Activated T-cell treated with anti-CD3 and anti-CD28 coated beads, Interleukin-2, amount 50 U/mL, for 4 hours (primary cell): ENCODE data around the gene RHBDD1. TPM values are rescaled to one million over a fixed set of nuclear protein-coding genes. Genes with fewer than 3 reads are reported as not detected.

ENCODE experiments used
- ATAC-seq, 2 donors: fragments of 200-7000 bp; cut with Tn5 transposase; one replicate each; pipeline ENCODE4 v1.10.0; 2021
- DNase-seq: peaks from one replicate; pipeline ENCODE4 v3.0.0-alpha.2; 2020
- H3K27me3 Mint-ChIP-seq: one replicate; pipeline ENCODE4 v1.8.0; 2021; ENCODE audit warnings: low read depth, mixed read lengths
- H3K36me3 Mint-ChIP-seq: one replicate; pipeline ENCODE4 v1.8.0; 2022; ENCODE audit warnings: mixed read lengths; ENCODE audit not compliant: insufficient read depth
- H3K4me1 Mint-ChIP-seq: one replicate; pipeline ENCODE4 v1.8.0; 2021; ENCODE audit warnings: low read depth, mixed read lengths
- H3K4me3 Mint-ChIP-seq: one replicate; pipeline ENCODE4 v1.8.0; 2021; ENCODE audit warnings: mild to moderate bottlenecking, moderate library complexity, mixed read lengths
- H3K9me3 Mint-ChIP-seq: one replicate; pipeline ENCODE4 v1.8.0; 2021; ENCODE audit warnings: mixed read lengths
- total RNA-seq, 3 donors: library from RNA; stranded (reverse); gene quantifications; one replicate each; pipeline ENCODE4 v1.2.1, GENCODE V29; 2021

The RHBDD1 gene
- total RNA-seq, 3 donors from 2014 or later = 37.9 to 40.0 (median 38.7) TPM

GRCh38 chr2:226916669-226917068 lies 80.8 kb downstream of the RHBDD1 start:
- Mint-ChIP-seq H3K4me1 (peaks cover 16% of the 10 kb centered on the region), H3K36me3 (peaks cover 46% of the 10 kb centered on the region), H3K9me3 (peaks cover 10% of the 10 kb centered on the region), H3K27me3 (no peaks in the 10 kb centered on the region), H3K4me3 (no peak overlapping the region)
- DNase-seq = no peak
- ATAC-seq = no peak

GRCh38 chr2:226932443-226932842 lies 96.6 kb downstream of the RHBDD1 start:
- peaks cover 31% of the 10 kb centered on the region for H3K36me3 Mint-ChIP-seq
- DNase-seq (no peak), ATAC-seq (no peak)
- H3K4me3 Mint-ChIP-seq = no peak overlapping the region
- peaks cover 2% of the 10 kb centered on the region for H3K4me1 Mint-ChIP-seq
- no peaks in the 10 kb centered on the region for H3K27me3 Mint-ChIP-seq
- H3K9me3 Mint-ChIP-seq = no peaks in the 10 kb centered on the region

- ATAC-seq (no peak), DNase-seq (no peak)
- Mint-ChIP-seq H3K36me3 (peaks cover 27% of the 10 kb centered on the region), H3K27me3 (no peaks in the 10 kb centered on the region), H3K4me1 (peaks cover 2% of the 10 kb centered on the region), H3K9me3 (no peaks in the 10 kb centered on the region), H3K4me3 (no peak overlapping the region)
These were observed 98.8 kb downstream of the RHBDD1 start for GRCh38 chr2:226934546-226935201.

GRCh38 chr2:226943862-226944620 lies 108.2 kb downstream of the RHBDD1 start:
- DNase-seq (no peak), ATAC-seq (no peak)
- no peak overlapping the region for H3K4me3 Mint-ChIP-seq
- no peaks in the 10 kb centered on the region for H3K4me1 Mint-ChIP-seq
- H3K9me3 Mint-ChIP-seq = peaks cover 20% of the 10 kb centered on the region
- H3K36me3 Mint-ChIP-seq = peaks cover 36% of the 10 kb centered on the region
- no peaks in the 10 kb centered on the region for H3K27me3 Mint-ChIP-seq

- peaks cover 11% of the 10 kb centered on the region for H3K9me3 Mint-ChIP-seq
- H3K4me1 Mint-ChIP-seq = peaks cover 9% of the 10 kb centered on the region
- DNase-seq (no peak), ATAC-seq (no peak)
- H3K27me3 Mint-ChIP-seq = no peaks in the 10 kb centered on the region
- H3K4me3 Mint-ChIP-seq = no peak overlapping the region
- peaks cover 32% of the 10 kb centered on the region for H3K36me3 Mint-ChIP-seq
These were observed 117.4 kb downstream of the RHBDD1 start for GRCh38 chr2:226953206-226953605.

- DNase-seq (no peak), ATAC-seq (no peak)
- Mint-ChIP-seq H3K9me3 (peaks cover 13% of the 10 kb centered on the region), H3K36me3 (peaks cover 28% of the 10 kb centered on the region), H3K27me3 (no peaks in the 10 kb centered on the region), H3K4me1 (peaks cover 9% of the 10 kb centered on the region), H3K4me3 (no peak overlapping the region)
These were observed 118.0 kb downstream of the RHBDD1 start for GRCh38 chr2:226953826-226954225.

- Mint-ChIP-seq H3K4me3 (no peak overlapping the region), H3K4me1 (peaks cover 6% of the 10 kb centered on the region), H3K36me3 (peaks cover 31% of the 10 kb centered on the region), H3K9me3 (peaks cover 17% of the 10 kb centered on the region), H3K27me3 (no peaks in the 10 kb centered on the region)
- no peak for ATAC-seq
- no peak for DNase-seq
These were observed 120.8 kb downstream of the RHBDD1 start for GRCh38 chr2:226956659-226957058.

- DNase-seq = no peak
- Mint-ChIP-seq H3K36me3 (peaks cover 33% of the 10 kb centered on the region), H3K4me1 (no peaks in the 10 kb centered on the region), H3K4me3 (no peak overlapping the region), H3K27me3 (no peaks in the 10 kb centered on the region), H3K9me3 (peaks cover 17% of the 10 kb centered on the region)
- ATAC-seq = no peak
These were observed 123.6 kb downstream of the RHBDD1 start for GRCh38 chr2:226959418-226959817.

- no peaks in the 10 kb centered on the region for H3K27me3 Mint-ChIP-seq
- no peaks in the 10 kb centered on the region for H3K4me1 Mint-ChIP-seq
- DNase-seq (no peak), ATAC-seq (no peak)
- H3K36me3 Mint-ChIP-seq = peaks cover 21% of the 10 kb centered on the region
- H3K4me3 Mint-ChIP-seq = no peak overlapping the region
- H3K9me3 Mint-ChIP-seq = peaks cover 13% of the 10 kb centered on the region
These were observed 126.4 kb downstream of the RHBDD1 start for GRCh38 chr2:226962176-226962773.

GRCh38 chr2:226963528-226963927 lies 127.7 kb downstream of the RHBDD1 start:
- DNase-seq = no peak
- peaks cover 4% of the 10 kb centered on the region for H3K9me3 Mint-ChIP-seq
- H3K36me3 Mint-ChIP-seq = peaks cover 16% of the 10 kb centered on the region
- no peak overlapping the region for H3K4me3 Mint-ChIP-seq
- ATAC-seq = no peak
- H3K4me1 Mint-ChIP-seq = no peaks in the 10 kb centered on the region
- no peaks in the 10 kb centered on the region for H3K27me3 Mint-ChIP-seq

- no peak overlapping the region for H3K4me3 Mint-ChIP-seq
- H3K36me3 Mint-ChIP-seq = peaks cover 14% of the 10 kb centered on the region
- H3K4me1 Mint-ChIP-seq = peaks cover 8% of the 10 kb centered on the region
- ATAC-seq = no peak
- no peak for DNase-seq
- H3K27me3 Mint-ChIP-seq = no peaks in the 10 kb centered on the region
- H3K9me3 Mint-ChIP-seq = no peaks in the 10 kb centered on the region
These were observed 129.5 kb downstream of the RHBDD1 start for GRCh38 chr2:226965376-226965775.

- Mint-ChIP-seq H3K27me3 (no peaks in the 10 kb centered on the region), H3K9me3 (no peaks in the 10 kb centered on the region), H3K4me3 (no peak overlapping the region), H3K36me3 (peaks cover 24% of the 10 kb centered on the region), H3K4me1 (peaks cover 18% of the 10 kb centered on the region)
- DNase-seq = no peak
- ATAC-seq = no peak
These were observed 133.7 kb downstream of the RHBDD1 start for GRCh38 chr2:226969417-226970080.

- Mint-ChIP-seq H3K4me1 (peaks cover 18% of the 10 kb centered on the region), H3K36me3 (peaks cover 29% of the 10 kb centered on the region), H3K27me3 (no peaks in the 10 kb centered on the region), H3K4me3 (no peak overlapping the region), H3K9me3 (no peaks in the 10 kb centered on the region)
- ATAC-seq = no peak
- no peak for DNase-seq
These were observed 134.5 kb downstream of the RHBDD1 start for GRCh38 chr2:226970362-226970761.

- no peaks in the 10 kb centered on the region for H3K27me3 Mint-ChIP-seq
- H3K36me3 Mint-ChIP-seq = peaks cover 32% of the 10 kb centered on the region
- ATAC-seq (no peak), DNase-seq (no peak)
- no peaks in the 10 kb centered on the region for H3K9me3 Mint-ChIP-seq
- H3K4me1 Mint-ChIP-seq = peaks cover 18% of the 10 kb centered on the region
- no peak overlapping the region for H3K4me3 Mint-ChIP-seq
These were observed 135.2 kb downstream of the RHBDD1 start for GRCh38 chr2:226971084-226971483.
